HL-60 (cell line): ENCODE data around the gene CNBD2.

ENCODE experiments used
- DNase-seq, 2 experiments: peaks; one replicate each; pipeline ENCODE4 v3.0.0-alpha.2; 2010 to 2020; ENCODE audit warnings: low read depth in 1 of 2, low spot score in 1 of 2
- H3K27ac ChIP-seq: fragments of 250-450 bp; sonication (Bioruptor Pico); replicated peaks from 2 replicates; pipeline ENCODE4 v1.5.1; 2020; ENCODE audit warnings: mild to moderate bottlenecking, moderate library complexity
- H3K27me3 ChIP-seq: fragments of 250-450 bp; sonication (Bioruptor Pico); 2 replicates; pipeline ENCODE4 v1.5.1; 2021; ENCODE audit warnings: mild to moderate bottlenecking, moderate library complexity; ENCODE audit not compliant: insufficient read depth, poor library complexity, severe bottlenecking
- H3K4me3 ChIP-seq: replicated peaks from 2 replicates; pipeline ENCODE4 v1.5.1; 2011; ENCODE audit warnings: mild to moderate bottlenecking, control low read depth, low read length; ENCODE audit not compliant: insufficient read depth
- GABPA ChIP-seq: IDR thresholded peaks from 2 replicates; pipeline ENCODE4 v1.6.1; 2012; ENCODE audit warnings: low read depth
- POLR2AphosphoS5 ChIP-seq: IDR thresholded peaks from 2 replicates; pipeline ENCODE4 v1.6.1; 2012; ENCODE audit warnings: low read depth
- SPI1 ChIP-seq: IDR thresholded peaks from 2 replicates; pipeline ENCODE4 v1.6.1; 2012; ENCODE audit warnings: low read depth, mild to moderate bottlenecking, borderline replicate concordance
- long read RNA-seq: library from polyadenylated mRNA; unstranded; transcript quantifications from one replicate; pipeline ENCODE4 v2.0.0, GENCODE V29; 2020
- TF ChIP-seq, protein P1 (sequence below): IDR thresholded peaks from one replicate; pipeline ENCODE4 v1.5.1; 2011; ENCODE audit warnings: low read length, control low read depth, inconsistent platforms; ENCODE audit not compliant: insufficient read depth
- TF ChIP-seq, protein P2 (sequence below): IDR thresholded peaks from 2 replicates; pipeline ENCODE4 v1.6.1; 2012; ENCODE audit warnings: low read depth; ENCODE audit not compliant: insufficient replicate concordance

Gene CNBD2
- long read RNA-seq, partial matches to known transcripts = 0 of 2 reads
- long read RNA-seq, other reads (novel, unspliced or antisense) = 0 of 2 reads

DNA sequence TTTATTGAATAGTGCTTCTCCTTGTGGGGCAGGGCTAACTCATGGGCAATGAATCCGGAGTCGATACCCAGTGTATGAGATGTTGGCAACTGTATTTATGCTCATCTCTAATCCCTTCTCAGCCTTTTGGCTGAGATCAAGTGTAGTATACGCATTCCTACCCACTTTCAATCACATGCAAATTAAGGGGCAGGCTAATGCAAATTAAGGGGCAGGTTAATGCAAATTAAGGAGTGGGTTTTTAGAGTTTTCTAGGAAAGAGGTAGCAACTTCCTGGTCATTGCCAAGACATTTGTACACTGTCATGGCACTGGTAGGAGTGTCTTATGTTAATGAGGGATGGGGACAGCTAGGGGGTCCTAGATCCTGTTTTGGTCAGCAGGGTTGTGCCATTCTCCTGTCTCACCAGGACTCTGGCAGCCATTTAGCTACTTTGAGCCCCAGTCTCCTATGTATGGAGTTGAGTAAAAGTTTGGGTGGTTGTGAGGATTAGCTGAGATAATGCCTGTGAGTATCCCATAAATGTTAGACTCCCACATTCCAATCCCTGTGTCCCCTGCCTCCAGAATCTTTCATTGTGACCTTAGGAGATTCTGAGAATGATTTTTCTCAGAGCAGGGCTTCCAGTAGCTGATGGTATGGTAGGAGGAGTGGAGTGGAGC is at the start of gene CNBD2:
Gene CNBD2, plus strand, starts transcription at position 612 of the 662 bp plus-strand sequence. CDS start 173 bp downstream, outside the sequence.
- no peak for DNase-seq
- H3K4me3 ChIP-seq = no peak within 1 kb of the TSS
- H3K27ac ChIP-seq = no peak within 1 kb of the TSS
- TF ChIP-seq GABPA (no peak), SPI1 (no peak), POLR2AphosphoS5 (no peak)
- TF ChIP-seq, protein P1, sequence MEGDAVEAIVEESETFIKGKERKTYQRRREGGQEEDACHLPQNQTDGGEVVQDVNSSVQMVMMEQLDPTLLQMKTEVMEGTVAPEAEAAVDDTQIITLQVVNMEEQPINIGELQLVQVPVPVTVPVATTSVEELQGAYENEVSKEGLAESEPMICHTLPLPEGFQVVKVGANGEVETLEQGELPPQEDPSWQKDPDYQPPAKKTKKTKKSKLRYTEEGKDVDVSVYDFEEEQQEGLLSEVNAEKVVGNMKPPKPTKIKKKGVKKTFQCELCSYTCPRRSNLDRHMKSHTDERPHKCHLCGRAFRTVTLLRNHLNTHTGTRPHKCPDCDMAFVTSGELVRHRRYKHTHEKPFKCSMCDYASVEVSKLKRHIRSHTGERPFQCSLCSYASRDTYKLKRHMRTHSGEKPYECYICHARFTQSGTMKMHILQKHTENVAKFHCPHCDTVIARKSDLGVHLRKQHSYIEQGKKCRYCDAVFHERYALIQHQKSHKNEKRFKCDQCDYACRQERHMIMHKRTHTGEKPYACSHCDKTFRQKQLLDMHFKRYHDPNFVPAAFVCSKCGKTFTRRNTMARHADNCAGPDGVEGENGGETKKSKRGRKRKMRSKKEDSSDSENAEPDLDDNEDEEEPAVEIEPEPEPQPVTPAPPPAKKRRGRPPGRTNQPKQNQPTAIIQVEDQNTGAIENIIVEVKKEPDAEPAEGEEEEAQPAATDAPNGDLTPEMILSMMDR = no peak
- H3K27me3 ChIP-seq = no peaks in the 10 kb centered on the region

DNA sequence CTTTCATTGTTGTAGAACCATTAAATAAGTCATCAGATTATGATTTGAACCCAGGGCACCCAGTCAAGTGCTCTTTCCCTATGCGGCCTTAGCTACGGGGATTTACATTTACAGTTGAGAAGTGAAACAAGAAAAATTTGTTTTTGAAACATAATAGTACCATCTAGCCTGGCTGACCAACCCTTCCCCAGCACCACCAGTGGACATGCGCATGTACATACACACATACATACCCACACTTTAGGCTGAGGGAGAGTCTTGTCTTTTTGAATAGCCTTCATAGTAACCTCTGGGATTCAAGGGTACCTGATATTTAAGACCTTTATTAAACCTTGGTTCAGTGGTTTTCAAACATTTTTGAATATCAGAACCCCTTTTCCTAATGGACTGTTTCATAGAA is 47.9 kb upstream of the CNBD2 start:
- Histone ChIP-seq H3K27ac (no peak overlapping the region), H3K27me3 (no peaks in the 10 kb centered on the region), H3K4me3 (no peak overlapping the region)
- TF ChIP-seq, protein P1 = no peak
- TF ChIP-seq SPI1 (no peak), POLR2AphosphoS5 (no peak), GABPA (no peak)
- TF ChIP-seq, protein P2, sequence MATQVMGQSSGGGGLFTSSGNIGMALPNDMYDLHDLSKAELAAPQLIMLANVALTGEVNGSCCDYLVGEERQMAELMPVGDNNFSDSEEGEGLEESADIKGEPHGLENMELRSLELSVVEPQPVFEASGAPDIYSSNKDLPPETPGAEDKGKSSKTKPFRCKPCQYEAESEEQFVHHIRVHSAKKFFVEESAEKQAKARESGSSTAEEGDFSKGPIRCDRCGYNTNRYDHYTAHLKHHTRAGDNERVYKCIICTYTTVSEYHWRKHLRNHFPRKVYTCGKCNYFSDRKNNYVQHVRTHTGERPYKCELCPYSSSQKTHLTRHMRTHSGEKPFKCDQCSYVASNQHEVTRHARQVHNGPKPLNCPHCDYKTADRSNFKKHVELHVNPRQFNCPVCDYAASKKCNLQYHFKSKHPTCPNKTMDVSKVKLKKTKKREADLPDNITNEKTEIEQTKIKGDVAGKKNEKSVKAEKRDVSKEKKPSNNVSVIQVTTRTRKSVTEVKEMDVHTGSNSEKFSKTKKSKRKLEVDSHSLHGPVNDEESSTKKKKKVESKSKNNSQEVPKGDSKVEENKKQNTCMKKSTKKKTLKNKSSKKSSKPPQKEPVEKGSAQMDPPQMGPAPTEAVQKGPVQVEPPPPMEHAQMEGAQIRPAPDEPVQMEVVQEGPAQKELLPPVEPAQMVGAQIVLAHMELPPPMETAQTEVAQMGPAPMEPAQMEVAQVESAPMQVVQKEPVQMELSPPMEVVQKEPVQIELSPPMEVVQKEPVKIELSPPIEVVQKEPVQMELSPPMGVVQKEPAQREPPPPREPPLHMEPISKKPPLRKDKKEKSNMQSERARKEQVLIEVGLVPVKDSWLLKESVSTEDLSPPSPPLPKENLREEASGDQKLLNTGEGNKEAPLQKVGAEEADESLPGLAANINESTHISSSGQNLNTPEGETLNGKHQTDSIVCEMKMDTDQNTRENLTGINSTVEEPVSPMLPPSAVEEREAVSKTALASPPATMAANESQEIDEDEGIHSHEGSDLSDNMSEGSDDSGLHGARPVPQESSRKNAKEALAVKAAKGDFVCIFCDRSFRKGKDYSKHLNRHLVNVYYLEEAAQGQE = no peak
- DNase-seq = no peak

DNA sequence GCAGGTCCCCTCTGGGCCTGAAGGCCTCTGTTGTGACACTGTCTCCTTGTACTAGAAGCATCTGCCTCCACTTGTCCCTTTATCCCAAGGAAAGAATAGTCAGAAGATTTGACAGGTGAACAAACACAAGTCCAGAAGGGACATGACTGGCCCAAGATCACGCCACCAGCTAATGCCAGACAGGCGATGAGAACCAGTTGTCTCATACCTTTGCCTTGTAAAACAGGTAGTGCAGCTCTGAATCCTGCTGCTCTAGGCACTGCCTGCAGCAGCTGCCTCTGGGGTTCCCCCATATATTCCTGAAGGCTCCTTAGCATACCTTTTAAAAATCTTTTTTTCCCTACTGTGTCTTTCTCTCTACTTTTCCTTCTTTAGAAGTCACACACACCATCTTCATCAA is 39.1 kb upstream of the CNBD2 start:
- Histone ChIP-seq H3K27ac (no peak overlapping the region), H3K4me3 (no peak overlapping the region), H3K27me3 (no peaks in the 10 kb centered on the region)
- no peak for DNase-seq
- TF ChIP-seq, protein P2 = no peak

DNA sequence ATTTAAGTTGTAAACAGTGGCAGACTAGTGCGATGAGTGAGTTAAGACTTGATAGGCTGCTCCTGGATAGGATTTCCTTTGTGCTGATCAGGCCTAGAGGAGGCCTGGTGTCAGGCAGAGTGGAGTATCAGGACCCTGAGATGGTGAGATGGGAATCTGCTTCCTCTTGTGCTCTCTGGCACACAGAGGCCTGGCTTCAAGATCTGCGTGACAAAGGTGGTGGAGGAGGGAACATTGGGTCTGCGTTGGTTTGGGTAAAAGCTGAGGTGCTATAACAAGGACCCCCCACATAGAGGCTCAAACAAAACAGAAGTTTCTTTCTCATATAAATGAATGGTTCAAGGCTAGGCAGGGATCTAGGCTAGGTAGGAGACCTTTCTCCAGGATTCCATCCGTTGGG is 34.3 kb upstream of the CNBD2 start:
- Histone ChIP-seq H3K27ac (no peak overlapping the region), H3K27me3 (no peaks in the 10 kb centered on the region), H3K4me3 (no peak overlapping the region)
- no peak for TF ChIP-seq GABPA
- TF ChIP-seq SPI1 = no peak
- TF ChIP-seq, protein P2 = no peak
- TF ChIP-seq, protein P1 = no peak
- no peak for TF ChIP-seq POLR2AphosphoS5
- DNase-seq = no peak
